ENCODE data around the gene SUMO4.

The SUMO4 gene

GRCh38 chr6:149400050-149400449 lies at the start of gene SUMO4:
SUMO4 (plus strand) TSS chr6:149400262; CDS start chr6:149400392, 130 bp downstream.
- no peak for DNase-seq (ENCODE audit: extremely low read depth, low read depth)
- TF ChIP-seq, protein P1, sequence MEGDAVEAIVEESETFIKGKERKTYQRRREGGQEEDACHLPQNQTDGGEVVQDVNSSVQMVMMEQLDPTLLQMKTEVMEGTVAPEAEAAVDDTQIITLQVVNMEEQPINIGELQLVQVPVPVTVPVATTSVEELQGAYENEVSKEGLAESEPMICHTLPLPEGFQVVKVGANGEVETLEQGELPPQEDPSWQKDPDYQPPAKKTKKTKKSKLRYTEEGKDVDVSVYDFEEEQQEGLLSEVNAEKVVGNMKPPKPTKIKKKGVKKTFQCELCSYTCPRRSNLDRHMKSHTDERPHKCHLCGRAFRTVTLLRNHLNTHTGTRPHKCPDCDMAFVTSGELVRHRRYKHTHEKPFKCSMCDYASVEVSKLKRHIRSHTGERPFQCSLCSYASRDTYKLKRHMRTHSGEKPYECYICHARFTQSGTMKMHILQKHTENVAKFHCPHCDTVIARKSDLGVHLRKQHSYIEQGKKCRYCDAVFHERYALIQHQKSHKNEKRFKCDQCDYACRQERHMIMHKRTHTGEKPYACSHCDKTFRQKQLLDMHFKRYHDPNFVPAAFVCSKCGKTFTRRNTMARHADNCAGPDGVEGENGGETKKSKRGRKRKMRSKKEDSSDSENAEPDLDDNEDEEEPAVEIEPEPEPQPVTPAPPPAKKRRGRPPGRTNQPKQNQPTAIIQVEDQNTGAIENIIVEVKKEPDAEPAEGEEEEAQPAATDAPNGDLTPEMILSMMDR (IDR thresholded peaks at IDR 0.05; ENCODE audit: low read depth, low read length): no peak

DNA sequence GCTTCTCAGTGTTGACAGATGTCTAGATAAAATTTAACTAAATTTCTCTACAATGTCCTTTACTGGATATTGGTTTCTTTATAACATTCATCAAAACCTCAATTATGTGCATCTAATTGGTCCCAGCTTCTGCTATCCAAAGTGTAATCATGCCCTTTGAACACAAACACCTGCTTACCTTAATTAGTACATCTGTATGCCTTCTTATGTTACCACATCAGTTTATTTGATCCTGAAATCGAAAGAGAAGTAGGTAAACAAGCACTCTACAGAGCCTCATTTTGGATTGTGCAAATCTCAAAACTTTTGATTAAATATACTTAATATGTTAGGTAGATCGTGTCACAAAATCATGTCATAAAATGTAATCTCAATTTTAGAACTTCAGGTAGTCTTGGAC lies 46.1 kb upstream of the SUMO4 start:
- TF ChIP-seq, protein P1 (IDR thresholded peaks at IDR 0.05; ENCODE audit: low read depth, low read length): no peak
- no peak for DNase-seq (ENCODE audit: extremely low read depth, low read depth)

DNA sequence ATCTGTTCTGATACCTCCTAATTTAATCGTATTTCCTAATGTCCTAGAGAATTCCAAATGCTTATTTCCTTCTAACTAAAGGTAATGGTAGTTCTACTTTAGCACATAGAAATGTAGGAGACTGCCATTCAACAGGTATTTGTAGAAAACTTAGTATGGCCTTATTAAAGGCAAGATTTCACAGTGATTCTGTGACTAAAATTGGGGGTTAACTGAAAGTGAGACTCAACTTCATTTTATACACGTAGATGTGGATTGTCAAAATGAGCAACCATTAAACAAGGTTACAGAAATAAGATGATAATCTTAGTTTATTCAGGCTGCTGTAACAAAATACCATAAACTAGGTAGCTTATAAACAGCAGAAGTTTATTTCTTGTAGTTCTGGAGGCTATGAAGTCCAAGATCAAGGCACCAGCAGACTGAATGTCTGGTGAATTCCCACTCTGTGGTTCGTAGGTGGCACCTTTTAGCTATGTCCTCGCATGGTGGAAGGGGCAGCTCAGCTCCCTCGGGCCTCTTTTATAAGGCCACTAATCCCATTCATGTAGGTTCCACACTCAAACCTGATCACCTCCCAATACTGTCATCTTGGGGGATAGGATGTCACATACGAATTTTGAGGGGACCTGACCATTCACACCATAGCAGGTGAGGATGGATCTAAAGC lies 43.8 kb upstream of the SUMO4 start:
- no peak for DNase-seq (ENCODE audit: extremely low read depth, low read depth)
- TF ChIP-seq, protein P1 (IDR thresholded peaks at IDR 0.05; ENCODE audit: low read depth, low read length): no peak

- TF ChIP-seq, protein P1 (IDR thresholded peaks at IDR 0.05; ENCODE audit: low read depth, low read length): no peak
- DNase-seq (ENCODE audit: extremely low read depth, low read depth): no peak
Measured at GRCh38 chr6:149357726-149358538, 42.1 kb upstream of the SUMO4 start.

GRCh38 chr6:149359440-149359839 lies 40.6 kb upstream of the SUMO4 start:
- DNase-seq (ENCODE audit: extremely low read depth, low read depth): no peak
- TF ChIP-seq, protein P1 (IDR thresholded peaks at IDR 0.05; ENCODE audit: low read depth, low read length): no peak

DNA sequence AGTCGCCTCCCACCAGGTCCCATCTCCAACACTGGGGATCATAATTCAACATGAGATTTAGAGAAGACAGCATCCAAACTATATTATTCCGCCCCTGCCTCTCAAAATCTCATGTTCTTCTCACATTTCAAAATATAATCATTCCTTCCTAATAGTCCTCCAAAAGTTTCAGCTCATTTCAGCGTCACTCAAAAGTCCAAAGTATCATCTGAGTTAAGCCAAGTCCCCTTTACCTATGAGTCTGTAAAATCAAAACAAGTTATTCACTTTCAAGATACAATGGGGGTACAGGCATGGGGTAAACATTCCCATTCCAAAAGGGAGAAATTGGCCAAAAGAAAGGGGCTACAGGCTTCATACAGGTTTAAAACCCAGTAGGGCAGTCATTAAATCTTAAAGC lies 39.5 kb upstream of the SUMO4 start:
- TF ChIP-seq, protein P1 (IDR thresholded peaks at IDR 0.05; ENCODE audit: low read depth, low read length): no peak
- DNase-seq (ENCODE audit: extremely low read depth, low read depth): no peak

DNA sequence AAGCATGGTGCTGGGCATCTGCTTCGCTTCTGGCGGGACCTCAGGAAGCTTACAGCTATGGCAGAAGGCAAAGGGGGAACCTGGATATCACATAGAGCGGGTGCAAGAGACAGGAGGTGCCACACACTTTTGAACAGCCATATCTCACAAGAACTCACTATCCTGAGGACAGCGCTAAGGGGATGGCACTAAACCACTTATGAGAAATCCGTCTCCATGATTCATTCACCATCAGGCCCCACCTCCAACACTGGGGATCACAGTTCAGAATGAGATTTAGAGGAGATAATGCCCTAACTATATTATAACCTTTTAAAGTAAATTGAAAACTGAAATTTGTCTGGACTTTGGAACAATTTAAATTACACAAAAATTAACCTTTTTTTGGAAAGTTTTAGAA lies 37.8 kb upstream of the SUMO4 start:
- no peak for DNase-seq (ENCODE audit: extremely low read depth, low read depth)
- TF ChIP-seq, protein P1 (IDR thresholded peaks at IDR 0.05; ENCODE audit: low read depth, low read length): no peak

All from AG09319 (cell line).